NCI-H146 (cell line): ENCODE results near the gene C2CD3.

Experiments
- DNase-seq: peaks from one replicate; lab custom pipeline; 2025; lab: John Stamatoyannopoulos, UW

Gene C2CD3, protein sequence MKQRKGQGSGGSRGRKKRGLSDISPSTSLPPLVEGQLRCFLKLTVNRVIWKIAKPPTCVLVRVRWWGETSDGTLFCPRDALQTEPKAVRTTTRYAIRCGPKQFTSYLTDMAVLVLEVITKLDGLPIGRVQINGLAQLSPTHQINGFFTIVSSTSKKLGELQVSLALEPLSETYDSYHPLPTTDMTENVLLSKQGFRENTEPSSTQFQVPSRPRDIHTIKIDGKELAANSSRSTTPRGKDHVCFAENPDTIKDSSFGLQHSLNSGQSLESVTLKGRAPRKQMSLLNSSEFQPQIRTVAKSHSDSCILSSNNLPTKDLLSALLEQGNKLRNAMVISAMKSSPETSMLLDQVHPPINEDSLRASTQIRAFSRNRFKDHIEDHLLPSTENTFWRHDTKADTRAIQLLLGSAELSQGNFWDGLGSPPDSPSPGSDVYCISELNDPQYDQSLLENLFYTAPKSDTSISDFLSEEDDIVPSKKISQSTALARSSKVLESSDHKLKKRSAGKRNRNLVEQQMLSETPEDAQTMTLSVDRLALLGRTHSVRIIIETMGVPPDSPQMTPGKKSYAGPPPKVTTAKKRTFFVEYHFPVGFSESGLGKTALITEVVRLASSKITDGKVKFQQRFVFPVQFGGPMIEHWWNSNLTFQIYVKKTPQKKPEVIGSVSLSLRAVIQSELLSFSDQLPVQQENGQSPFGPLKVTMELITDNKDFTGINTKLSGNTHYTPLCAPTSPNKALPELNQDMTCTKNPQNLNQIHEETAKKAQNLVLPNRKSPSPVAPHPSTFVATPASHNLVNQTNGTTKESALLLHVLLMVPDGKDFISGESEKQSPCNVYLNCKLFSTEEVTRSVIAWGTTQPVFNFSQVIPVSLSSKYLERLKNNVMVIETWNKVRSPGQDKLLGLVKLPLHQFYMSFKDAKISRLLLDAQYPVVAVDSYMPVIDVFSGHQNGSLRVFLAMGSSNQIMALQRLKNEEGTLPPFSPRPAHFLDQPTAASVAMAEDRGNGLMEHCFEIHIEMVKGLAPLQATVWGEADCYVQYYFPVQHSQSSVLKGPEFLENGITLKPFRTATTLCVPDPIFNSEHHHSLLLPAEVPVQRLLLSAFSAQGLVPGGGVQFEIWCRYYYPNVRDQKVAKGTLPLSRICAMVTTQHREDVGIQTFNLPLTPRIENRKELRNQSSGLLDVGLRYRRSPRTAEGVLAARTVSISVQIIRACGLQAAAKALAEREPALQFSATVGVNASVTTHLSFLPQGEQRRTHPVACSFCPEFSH (N-terminal part only)

DNA sequence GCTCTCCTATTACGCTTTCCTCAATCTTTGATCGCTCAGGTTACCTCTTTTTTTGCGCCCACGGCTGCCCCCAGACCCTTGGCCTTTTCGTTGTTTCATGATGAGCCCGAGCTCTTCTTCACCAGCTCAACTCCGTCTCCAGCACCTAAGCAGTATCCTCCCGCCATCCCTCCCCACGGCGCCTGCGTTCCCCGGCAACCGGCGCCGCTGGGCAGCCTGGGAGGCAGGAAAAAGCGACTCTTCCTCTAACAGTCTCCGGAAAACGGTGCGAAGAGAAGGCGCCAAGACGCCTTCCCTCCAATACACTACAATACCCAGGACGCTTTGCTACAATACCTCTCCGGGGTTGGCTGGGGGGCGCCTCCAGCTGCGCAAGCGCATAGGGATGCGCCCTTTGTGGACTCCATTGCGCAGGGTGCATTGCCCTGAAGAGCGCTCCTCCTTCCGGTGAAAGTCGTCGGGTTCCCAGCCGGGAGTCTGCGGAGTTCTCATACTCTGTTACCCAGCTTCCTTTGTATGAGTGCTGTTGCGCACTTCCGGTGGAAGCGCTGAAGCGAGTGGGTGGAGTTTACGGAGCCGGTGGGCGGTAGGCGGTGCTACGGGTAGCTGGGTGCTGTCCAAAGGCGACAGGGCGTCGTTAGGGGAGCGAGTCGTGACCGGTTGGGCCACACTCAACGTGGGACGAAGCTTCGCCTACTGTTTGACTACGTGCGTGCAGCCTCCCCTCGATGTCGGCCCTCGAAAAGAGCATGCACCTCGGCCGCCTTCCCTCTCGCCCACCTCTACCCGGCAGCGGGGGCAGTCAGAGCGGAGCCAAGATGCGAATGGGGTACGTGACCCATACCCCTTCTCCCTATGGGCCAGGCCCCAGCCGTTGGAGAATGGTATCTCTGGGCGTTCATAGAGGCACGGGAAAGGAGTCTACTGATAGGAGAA is at the start of gene C2CD3, which contains the start of gene PPME1:
Gene C2CD3, minus strand, starts transcription at position 309 of the 936 bp plus-strand sequence. Its CDS starts 210 bp downstream, at position 99.
Gene PPME1, plus strand, starts transcription at position 596 of the 936 bp plus-strand sequence. Its CDS starts 133 bp downstream, at position 729.
- peak; percentile 99 for DNase-seq

DNA sequence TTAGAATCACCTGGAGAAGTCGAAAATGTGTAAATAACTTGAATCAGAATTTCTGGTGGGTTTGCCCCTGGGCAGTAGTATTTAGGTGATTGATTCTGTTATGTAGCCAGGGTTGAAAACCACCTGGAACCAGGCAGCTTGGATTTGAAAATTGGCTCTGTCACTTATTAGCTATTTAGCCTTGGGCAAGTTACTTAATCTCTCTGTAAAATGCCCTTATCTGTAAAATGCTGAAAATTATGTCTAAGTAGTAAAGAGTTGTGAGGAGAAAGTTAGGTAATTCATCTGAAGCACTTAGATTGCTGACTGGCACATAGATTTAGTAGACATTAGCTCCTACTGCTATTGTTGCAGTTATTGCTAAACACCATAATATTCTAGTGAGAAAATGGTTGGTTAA is 49.6 kb upstream of the C2CD3 start:
- DNase-seq: peak; percentile 47

DNA sequence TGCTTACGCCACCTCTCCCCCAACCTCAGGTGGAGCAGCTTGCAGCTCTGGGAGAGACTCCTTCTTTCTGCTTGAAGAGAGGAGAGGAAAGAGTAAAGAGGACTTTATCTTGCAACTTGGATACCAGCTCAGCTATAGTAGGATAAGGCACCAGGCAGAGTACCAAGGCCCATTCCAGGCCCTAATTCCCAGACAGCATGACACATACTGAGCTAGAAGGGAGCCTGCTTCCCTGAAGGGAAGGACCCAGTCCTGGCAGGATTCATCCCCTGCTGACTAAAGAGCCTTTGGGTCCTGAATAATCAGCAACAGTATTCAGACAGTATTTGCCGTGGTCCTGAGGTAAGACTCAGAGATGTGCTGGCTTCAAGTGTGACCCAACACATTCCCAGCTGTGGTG is 41.7 kb upstream of the C2CD3 start:
- DNase-seq: no peak

DNA sequence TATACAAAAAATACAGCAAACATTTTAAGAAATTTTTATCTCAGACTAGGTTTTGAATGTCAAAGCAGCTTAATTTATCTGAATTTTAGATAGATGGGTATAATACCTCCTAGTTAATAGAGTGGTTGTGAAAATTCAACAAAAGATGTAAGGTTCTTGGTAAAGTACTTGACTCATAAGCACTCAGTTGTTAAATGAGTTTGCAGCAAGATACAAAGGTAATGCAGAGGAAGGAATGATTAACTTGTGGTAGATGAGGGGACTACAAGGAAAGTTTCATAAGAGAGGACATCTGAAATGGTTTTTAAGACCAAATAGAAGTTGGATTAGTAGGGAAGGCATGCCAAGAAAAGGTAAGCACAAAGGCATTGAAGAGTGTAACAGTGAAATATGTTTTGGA is 37.7 kb upstream of the C2CD3 start:
- no peak for DNase-seq

DNA sequence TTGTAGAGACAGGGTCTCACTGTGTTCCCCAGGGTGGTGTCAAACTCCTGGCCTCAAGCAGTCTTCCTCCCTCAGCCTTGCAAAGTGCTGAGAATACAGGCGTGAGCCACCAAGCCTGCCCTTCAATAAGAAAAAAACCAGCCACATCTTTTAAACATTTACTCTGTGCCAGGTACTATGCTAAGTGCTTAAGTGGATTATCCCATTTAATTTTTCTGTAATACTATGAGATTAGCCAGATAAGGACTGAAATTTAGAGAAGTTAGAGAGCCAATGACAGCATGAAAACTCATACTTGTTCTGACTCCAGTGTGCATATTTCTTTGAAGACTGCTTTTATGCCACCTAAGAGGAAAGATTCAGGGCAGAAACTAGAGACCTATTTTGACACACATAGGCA is 35.9 kb upstream of the C2CD3 start:
- DNase-seq: no peak

DNA sequence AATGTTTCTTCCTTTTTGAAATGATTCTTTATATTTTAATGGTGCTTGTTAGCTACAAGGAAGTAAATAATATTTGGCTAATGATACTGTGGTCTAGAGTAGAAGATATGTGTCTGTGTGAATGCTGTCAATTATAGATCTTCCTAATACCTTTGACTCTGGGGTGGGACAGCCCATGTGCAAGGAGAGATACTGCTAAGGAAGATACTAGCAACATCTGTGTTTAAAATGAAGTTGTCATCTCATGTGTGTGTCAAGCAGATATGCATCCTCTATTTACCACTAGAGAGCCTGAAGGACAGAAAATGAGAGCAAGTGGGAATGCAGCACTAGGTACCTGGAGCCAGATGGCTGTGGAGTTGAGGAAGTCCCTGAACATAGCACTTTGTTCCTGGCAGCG is 34.4 kb upstream of the C2CD3 start:
- DNase-seq: no peak

DNA sequence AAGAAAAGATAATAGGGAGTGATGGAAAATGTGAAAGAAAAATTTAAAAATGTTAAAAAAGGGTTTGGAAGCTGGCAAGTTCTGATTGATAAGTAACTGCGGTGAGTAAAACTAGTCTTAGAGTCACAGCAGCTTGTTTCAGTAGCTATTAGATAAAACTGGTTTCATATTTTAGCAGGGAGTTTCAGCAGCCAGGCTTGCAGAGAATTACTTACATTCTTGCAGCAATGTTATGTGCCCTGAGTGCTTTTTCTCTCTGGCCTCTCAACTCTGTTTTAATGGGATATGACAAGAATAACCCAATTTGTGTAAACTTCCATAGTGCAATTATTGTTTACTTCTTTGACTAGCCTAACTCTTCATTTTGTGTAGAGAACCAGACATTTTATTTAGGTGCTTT is 33.9 kb upstream of the C2CD3 start:
- DNase-seq: no peak

DNA sequence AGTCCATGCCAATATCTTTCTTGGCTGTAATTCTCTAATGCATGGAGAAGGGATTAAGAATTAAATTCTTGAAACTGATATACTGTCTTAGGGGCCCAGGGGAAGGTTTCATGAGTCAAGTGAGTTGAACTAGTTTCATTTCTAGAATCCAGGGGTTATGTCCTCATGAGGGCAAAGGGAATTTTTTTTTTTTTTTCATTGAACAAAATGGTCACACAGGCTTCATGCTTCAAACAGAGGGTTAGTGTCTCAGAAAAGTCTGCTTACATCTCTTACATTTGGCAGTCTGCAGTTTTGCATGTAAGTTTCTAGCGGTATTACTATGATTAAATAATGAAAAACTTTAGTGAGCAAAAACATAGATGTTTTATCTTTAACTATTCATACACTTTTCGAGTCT is 33.2 kb upstream of the C2CD3 start:
- DNase-seq: no peak

DNA sequence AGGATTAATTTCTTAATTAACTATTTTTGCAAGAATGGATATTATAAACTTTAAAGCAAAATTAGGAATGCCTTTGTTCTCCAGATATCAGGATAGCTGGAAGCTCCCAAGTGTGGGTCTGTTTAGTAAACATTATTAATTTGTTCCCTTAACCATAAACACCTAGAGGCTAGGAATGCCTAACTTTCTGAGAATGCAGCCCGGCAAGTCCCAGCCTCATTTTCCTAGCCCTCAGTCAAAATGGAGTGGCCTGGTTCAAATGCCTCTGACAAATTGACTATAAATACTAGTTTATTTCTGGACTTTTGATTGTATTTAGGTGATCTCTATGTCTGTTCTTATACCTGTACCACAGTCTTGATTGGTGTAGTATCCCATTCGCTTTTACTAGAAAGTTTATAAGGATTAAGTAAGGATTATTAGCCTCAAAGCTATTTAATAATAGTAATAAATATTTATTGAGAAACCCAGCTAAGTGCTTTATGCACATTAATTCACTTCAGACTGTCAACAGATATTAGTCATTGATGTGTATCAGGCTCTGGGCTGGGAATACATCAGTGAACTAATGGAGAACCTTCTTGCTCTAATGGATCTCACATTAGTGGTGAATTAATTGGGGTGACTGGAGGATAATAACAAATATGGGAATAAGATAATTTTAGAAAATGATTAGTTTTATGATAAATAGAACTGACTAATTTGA is 26.1 kb upstream of the C2CD3 start:
- no peak for DNase-seq

DNA sequence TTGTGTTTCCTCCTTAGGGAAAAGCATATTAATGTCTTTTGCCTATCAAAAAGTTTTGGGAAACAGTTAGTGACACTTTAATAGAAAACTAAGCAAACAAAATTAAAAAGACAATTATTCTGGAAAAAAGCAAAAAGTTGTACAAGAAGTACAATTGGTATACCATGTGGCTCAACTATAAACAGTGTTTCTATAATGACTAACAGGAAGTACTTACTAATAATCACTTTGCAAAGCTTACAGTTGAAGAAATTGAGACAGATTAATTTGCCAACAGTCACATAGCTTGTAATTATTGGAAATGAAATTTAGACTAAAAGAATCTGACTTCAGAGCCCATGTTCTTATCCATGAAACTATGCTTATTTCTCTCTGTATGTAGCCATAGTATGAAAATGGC is 25.0 kb upstream of the C2CD3 start:
- no peak for DNase-seq

DNA sequence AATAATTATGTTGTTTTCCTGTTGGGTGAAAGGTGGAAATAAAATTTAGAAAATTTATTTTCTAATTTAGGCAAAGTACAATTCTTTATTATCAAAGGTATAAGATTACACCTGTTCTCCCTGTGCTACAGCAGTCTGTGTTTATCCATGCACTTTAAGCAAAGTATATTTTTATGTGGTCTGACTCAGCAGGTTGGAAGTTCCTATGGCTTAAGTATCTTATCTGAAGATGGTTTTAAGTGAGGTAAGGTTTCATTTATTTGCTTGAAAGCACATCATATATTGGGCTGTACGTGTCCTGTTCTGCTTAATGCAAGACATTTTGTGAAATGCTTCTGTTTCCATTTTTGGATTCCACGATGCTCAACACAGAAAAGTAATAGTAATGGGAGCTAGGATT is 14.9 kb upstream of the C2CD3 start:
- no peak for DNase-seq

DNA sequence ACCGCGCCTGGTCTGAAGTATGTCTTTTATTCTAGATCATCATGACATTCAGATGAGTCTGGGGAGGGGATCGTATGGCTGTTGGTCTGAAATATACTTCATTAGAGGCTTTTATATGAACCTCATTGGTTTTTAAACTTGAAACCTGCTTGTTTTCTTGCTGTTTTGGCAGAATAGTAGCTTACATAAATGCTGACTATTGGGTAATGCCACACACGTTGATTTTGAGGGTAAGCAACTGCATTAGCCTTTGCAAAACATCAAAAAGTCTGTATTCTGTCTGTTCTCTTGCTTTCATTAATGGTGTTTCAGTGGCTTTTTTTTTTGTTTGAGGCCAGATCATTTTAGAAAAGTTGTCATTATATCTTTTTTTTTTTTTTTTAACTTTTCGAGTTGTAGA is 14.5 kb upstream of the C2CD3 start:
- DNase-seq: no peak

DNA sequence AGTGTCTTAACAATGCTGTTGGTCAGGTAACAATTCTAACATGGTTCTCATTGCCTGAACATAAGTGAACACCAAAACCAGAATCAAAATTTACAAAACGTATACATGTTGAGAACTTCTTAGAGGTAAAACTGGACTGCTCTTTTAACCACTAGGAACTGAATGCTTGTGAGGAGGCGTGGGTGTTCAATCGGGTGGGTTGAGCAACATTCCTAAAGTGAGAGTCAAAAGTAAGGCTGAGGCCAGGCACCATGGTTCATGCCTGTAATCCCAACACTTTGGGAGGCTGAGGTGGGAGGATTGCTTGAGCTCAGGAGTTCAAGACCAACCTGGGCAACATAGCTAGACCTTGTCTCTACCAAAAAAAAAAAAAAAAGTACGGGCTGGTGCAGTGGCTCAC is 11.8 kb upstream of the C2CD3 start:
- DNase-seq: no peak

DNA sequence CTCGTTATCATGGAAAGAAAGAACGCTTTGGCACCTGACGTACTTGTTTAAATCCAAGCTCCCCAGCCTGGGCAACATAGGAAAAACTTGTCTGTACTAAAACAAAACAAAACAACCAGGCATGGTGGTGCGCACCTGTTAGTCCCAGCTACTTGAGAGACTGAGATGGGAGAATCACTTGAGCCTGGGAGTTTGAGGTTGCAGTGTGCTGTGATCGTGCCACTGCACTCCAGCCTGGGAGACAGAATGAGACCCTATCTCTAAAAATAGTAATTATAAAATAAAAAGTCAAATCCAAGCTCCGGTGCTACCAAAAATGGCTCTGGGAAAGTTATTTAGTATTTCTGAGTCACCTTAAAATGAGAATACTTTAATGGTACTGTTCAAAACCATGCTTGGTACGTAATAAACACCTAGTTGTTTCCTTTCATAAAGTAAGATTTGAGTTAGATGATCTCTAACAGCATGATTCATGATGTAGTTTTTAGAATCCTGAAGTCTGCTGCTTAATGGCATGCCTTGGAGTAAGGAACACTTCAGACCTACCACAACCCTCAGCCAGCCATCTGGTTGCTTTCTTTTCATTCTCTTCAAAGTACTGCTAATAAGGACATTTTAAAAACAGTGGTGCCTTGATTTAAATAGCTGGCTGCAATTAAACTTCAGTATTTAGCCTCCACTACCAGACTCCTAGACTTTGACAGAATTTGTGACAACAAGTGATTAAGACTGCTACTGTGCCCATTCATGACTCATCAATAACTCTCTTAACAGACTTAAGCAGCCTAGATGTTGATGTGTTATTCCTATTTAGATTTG is 8.6 kb upstream of the C2CD3 start:
- no peak for DNase-seq

DNA sequence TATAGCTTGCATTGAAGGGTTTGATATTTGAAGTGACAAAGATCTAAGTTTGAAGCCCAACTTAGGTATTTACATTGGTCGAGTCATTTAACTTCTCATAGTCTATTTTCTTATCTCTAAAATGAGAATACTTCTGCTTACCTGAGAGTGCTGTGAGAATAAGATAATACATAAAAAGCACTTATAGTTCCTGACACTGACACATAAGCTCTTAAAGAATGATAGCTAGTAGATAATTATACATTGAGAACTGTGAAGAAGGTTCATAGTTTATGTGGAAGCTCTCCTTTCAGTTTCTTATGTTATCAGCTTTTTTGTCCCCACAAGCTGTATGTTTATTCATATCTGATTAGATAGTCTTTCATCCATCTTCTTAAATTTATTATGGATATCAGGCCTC is 5.1 kb upstream of the C2CD3 start:
- no peak for DNase-seq

DNA sequence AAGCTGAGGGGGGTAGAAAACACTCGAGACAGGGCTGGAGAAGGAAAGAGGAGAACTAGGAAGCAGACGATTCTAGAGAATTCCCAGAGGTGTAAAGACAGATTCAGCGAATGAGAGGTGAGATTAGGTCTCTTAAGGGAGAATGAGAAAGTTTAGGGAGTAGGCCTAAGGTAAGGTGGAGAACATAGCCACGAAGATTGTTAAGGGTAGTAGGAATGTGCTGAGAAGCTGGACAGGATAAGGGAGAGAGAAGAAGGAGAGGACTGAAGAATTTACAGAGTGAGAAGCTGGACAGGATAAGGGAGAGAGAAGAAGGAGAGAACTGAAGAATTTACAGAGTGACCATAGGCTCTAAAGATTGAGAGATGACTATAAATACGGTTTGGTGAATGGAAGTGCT is 1.2 kb upstream of the C2CD3 start:
- no peak for DNase-seq

DNA sequence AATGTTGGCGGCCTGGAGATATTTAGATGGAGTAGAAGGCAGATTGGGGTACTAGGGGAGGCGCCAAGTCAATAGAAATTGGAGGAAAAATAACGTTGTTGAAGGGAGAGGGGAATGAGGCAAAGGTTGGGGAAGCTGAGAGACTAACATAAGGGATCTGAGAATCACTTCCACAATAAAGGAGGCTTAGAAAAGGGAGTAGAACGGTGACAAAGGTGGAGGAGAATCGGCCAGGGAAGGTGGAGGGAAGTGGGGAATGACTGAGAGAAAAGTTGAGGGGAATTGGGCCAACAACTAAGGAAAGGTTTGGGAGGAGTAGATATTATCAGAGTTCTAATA is 797 bp upstream of the C2CD3 start:
- DNase-seq: no peak

DNA sequence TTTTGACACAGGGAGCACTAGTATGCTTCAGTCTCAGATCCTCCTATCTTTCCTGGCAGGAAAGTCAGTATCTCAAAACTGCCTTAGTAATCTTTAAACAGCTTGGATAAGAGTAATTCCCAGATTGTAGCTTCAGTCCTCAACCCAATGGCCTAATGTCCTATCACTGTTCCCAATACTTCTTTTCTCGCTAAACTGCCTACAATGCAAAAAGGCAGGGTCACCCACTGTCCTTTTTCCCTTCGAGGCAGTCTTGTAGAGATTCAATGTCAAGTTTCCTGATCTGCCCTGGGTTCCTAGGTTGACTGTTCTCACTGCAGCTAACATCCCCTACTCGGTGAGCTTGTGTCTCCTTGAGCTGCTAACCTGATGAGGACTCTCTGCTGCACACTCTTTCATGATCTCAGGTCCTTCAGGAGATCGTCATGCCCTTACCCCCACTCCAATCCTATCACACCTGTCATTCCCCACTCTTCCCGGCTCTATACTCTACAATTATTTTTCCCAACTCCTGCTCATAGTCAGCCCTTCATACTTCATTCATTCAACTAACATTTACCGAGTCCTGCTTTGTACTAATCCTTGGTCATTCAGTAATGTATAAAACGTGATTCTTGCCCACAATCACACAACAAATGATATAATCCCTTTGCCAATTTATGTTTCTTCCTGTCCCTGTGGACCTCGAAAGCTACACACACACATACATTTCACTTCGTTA is 904 bp downstream of the C2CD3 start:
- DNase-seq: peak; percentile 4

DNA sequence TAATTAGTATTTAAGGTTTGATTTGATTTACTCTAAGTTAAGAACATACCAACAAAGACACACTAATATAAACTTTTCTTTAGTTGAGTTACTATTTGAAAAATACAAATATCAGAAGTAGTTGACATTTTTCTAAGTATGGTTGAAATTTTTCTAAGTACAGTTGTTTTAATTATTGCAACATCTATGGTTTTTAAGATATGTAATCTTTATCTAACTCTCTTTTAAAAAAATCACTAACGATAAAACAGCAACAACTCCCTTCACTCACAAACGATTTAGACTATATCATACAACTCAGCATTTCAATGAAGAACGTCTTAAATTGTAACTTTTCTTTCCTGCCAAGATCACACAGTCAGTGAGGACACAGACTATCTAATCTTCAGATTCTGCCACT is 2.0 kb downstream of the C2CD3 start:
- DNase-seq: no peak
